ENCODE results near the gene KLHL29.
"Not testable (repeated sequence)": the region's sequence is repeated elsewhere in the genome, so short reads cannot be mapped to it uniquely, and the experiment has no call there.

KLHL29 gene

DNA sequence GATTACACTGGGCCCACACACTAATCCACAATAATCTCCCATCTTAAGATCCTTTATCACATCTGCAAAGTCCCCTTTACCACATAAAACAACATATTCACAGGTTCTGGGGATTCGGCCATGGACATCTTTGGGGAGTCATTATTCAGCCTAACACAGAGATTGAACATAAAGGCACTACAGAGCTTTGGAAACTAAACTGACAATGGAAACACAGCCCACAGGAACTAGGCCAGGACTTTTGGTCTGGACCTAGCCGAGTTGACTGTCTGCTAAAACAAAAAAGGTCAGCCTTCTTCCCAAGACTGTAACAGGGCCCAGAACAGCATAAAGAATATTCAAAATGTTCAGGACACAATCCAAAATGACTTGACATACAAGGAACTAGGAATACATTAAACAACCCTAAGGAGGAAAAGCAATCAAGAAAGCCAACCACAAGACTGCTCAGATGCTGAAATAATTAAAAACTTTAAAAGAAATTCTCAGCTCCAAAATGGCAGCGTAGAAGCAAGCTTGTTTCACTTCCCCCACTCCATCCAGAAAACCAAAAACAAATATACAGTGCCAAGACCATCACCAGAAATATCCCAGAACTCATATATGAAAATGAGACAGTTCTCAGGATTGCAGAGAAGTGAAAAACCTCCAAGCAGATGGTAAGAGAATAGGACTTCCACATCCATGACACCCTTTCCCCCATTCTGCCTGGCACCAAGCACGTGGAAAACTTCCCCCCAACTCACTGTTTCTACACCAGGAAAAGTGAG lies 334.1 kb downstream of the KLHL29 start:
- H3K9ac ChIP-seq (ENCODE audit: low read length) = no peak overlapping the region
- H3K27me3 ChIP-seq (ENCODE audit: control insufficient read depth, insufficient read depth, low read length) = no peaks in the 10 kb centered on the region
- no peak overlapping the region for H3K27ac ChIP-seq (ENCODE audit: low read depth, low read length)
- no peaks in the 10 kb centered on the region for H3K36me3 ChIP-seq (ENCODE audit: control insufficient read depth, insufficient read depth, low read length)
- H3K4me3 ChIP-seq (ENCODE audit: low read length) = no peak overlapping the region
- no peaks in the 10 kb centered on the region for H3K4me1 ChIP-seq (ENCODE audit: control insufficient read depth, insufficient read depth, low read length)

DNA sequence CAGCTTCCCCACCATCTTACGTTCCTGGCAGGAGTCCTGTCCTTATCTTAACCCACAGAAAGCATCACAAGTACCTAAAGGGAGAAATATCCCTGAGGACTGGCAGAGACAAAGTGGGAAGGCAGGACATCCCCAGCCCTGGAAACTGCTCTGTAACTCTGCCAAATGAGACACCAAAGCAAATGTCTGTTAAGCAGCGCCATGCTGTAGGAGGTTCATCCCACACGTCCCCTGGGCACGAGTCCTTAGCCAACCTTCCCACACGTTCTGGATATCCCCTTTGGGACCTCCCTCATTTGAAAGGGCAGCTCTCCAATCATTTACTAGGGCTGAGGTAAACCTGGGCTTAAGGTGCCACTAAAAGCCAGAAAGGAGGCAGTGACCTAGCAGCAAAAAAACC lies 334.7 kb downstream of the KLHL29 start:
- Histone ChIP-seq H3K4me3 (ENCODE audit: low read length) (no peak overlapping the region), H3K27me3 (ENCODE audit: control insufficient read depth, insufficient read depth, low read length) (no peaks in the 10 kb centered on the region), H3K27ac (ENCODE audit: low read depth, low read length) (no peak overlapping the region), H3K9ac (ENCODE audit: low read length) (no peak overlapping the region), H3K36me3 (ENCODE audit: control insufficient read depth, insufficient read depth, low read length) (no peaks in the 10 kb centered on the region), H3K4me1 (ENCODE audit: control insufficient read depth, insufficient read depth, low read length) (no peaks in the 10 kb centered on the region)

DNA sequence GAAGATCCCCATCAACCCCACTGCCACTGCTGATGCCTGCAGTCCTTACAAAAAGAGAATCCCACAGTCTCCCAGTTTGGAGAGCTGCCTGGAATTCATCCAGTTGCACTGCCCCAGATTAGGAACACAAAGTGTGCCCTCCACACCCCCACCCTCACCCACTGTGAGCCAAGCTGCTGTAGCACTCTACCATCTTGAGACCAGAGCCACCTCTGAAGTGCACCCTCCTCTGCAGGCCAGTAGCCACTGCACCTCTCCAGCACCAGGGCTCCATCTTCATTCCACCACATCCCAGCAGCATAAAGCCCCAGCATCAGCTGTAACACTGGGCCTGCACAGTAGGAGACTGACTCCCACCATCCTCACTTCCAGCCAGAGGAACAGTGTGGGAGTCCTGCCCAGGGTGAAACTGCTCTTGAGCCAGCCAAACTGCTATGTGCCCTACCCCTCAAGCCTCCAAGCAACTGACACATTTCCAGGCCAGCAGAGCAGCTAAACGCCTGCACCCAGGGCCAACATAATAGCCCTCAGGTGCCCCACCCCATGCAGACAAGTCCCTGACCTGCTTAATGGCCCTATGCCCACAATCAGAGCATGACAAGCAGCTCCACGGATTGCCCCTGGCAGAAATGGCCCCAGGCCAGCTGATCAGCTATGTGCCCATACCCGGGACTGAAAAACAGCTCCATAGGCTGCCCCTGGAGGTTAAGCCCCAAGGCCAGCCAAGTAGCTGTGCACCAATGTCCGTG lies 335.9 kb downstream of the KLHL29 start:
- no peak overlapping the region for H3K27ac ChIP-seq (ENCODE audit: low read depth, low read length)
- no peaks in the 10 kb centered on the region for H3K4me1 ChIP-seq (ENCODE audit: control insufficient read depth, insufficient read depth, low read length)
- no peak overlapping the region for H3K4me3 ChIP-seq (ENCODE audit: low read length)
- H3K9ac ChIP-seq (ENCODE audit: low read length) = no peak overlapping the region
- no peaks in the 10 kb centered on the region for H3K27me3 ChIP-seq (ENCODE audit: control insufficient read depth, insufficient read depth, low read length)
- H3K36me3 ChIP-seq (ENCODE audit: control insufficient read depth, insufficient read depth, low read length) = no peaks in the 10 kb centered on the region

DNA sequence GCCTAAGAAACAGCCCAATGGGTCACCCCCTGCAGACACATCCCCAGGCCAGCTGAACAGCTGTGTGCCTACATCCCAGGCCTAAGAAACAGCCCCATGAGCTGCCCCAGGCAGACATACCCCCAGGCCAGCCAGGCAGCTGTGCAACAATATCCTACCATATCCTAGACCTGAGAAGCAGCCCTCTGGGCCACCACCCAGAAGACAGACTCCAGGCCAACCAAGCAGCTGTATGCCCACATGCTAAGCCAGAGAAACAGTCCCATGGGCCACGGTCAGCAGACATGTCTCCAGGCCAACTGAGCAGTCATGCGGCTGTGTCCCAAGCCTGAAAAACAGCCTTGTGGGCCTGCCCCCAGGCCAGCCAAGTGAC lies 336.5 kb downstream of the KLHL29 start:
- no peaks in the 10 kb centered on the region for H3K4me1 ChIP-seq (ENCODE audit: control insufficient read depth, insufficient read depth, low read length)
- no peak overlapping the region for H3K9ac ChIP-seq (ENCODE audit: low read length)
- no peak overlapping the region for H3K27ac ChIP-seq (ENCODE audit: low read depth, low read length)
- no peaks in the 10 kb centered on the region for H3K36me3 ChIP-seq (ENCODE audit: control insufficient read depth, insufficient read depth, low read length)
- H3K4me3 ChIP-seq (ENCODE audit: low read length) = no peak overlapping the region
- no peaks in the 10 kb centered on the region for H3K27me3 ChIP-seq (ENCODE audit: control insufficient read depth, insufficient read depth, low read length)

DNA sequence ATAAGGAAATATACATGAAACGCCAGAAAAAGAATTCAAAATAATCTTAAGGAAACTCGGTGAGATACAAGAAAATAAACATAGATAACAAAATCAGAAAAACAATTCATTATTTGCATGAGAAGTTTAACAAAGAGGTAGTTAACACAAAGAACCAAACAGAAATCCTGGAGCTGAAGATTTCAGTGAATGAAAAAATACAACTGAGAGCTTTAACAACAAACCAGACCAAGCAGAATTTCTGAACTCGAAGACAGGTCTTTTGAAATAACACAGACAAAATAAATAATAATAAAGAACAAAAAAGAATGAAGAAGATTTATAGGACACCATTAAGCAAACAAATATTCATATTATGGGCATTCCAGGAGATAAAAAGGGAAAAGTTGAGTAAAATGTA lies 337.3 kb downstream of the KLHL29 start:
- no peaks in the 10 kb centered on the region for H3K4me1 ChIP-seq (ENCODE audit: control insufficient read depth, insufficient read depth, low read length)
- H3K4me3 ChIP-seq (ENCODE audit: low read length) = no peak overlapping the region
- no peak overlapping the region for H3K9ac ChIP-seq (ENCODE audit: low read length)
- no peaks in the 10 kb centered on the region for H3K27me3 ChIP-seq (ENCODE audit: control insufficient read depth, insufficient read depth, low read length)
- H3K27ac ChIP-seq (ENCODE audit: low read depth, low read length) = no peak overlapping the region
- H3K36me3 ChIP-seq (ENCODE audit: control insufficient read depth, insufficient read depth, low read length) = no peaks in the 10 kb centered on the region

DNA sequence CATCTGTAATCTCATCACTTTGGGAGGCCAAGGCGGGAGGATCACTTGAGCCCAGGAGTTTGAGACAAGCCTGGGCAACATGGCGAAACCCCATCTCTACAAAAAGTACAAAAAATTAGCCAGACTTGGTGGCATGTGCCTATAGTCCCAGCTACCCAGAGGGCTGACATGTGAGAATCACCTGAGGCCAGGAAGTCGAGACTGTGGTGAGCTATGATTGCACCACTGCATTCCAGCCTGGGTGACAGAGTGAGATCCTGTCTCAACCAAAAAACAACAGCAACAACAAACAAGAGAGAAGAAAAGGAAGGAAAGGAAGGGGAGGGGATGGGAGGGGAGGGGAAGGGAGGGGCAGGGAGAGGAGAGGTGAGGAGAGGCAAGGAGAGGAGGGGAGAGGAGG lies 338.1 kb downstream of the KLHL29 start:
- not testable (repeated sequence) for H3K27me3 ChIP-seq (ENCODE audit: control insufficient read depth, insufficient read depth, low read length); H3K36me3 ChIP-seq (ENCODE audit: control insufficient read depth, insufficient read depth, low read length); H3K4me1 ChIP-seq (ENCODE audit: control insufficient read depth, insufficient read depth, low read length); H3K4me3 ChIP-seq (ENCODE audit: low read length); H3K27ac ChIP-seq (ENCODE audit: low read depth, low read length); H3K9ac ChIP-seq (ENCODE audit: low read length)

DNA sequence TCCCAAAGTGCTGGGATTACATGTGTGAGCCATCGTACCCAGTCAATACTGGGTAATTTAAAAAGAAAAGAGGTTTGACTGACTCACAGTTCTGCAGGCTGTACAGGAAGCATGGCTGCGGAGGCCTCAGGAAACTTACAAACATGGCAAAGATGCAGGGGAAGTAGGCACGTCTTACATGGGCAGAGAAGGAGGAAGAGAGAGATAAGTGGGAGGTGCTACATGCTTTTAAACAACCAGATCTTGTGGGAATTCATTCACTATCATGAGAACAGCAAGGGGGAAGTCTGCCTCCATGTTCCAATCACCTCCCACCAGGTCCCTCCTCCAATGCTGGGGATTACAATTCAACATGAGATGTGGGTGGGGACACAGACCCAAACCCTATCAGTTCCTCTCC lies 349.4 kb downstream of the KLHL29 start:
- Histone ChIP-seq H3K27ac (ENCODE audit: low read depth, low read length) (no peak overlapping the region), H3K9ac (ENCODE audit: low read length) (no peak overlapping the region), H3K4me1 (ENCODE audit: control insufficient read depth, insufficient read depth, low read length) (no peaks in the 10 kb centered on the region), H3K27me3 (ENCODE audit: control insufficient read depth, insufficient read depth, low read length) (no peaks in the 10 kb centered on the region), H3K4me3 (ENCODE audit: low read length) (no peak overlapping the region), H3K36me3 (ENCODE audit: control insufficient read depth, insufficient read depth, low read length) (no peaks in the 10 kb centered on the region)

DNA sequence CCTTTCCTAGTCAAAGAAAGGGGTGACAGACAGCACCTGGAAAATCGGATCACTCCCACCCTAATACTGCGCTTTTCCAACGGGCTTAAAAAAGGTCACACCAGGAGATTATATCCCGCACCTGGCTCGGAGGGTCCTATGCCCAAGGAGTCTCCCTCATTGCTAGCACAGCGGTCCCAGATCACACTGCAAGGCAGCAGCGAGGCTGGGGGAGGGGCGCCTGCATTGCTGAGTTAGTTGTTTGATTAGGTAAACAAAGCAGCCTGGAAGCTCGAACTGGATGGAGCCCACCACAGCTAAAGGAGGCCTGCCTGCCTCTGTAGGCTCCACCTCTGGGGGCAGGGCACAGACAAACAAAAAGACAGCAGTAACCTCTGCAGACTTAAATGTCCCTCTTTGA lies 351.8 kb downstream of the KLHL29 start:
- not testable (repeated sequence) for H3K36me3 ChIP-seq (ENCODE audit: control insufficient read depth, insufficient read depth, low read length); H3K4me1 ChIP-seq (ENCODE audit: control insufficient read depth, insufficient read depth, low read length); H3K27ac ChIP-seq (ENCODE audit: low read depth, low read length); H3K27me3 ChIP-seq (ENCODE audit: control insufficient read depth, insufficient read depth, low read length); H3K4me3 ChIP-seq (ENCODE audit: low read length); H3K9ac ChIP-seq (ENCODE audit: low read length)

DNA sequence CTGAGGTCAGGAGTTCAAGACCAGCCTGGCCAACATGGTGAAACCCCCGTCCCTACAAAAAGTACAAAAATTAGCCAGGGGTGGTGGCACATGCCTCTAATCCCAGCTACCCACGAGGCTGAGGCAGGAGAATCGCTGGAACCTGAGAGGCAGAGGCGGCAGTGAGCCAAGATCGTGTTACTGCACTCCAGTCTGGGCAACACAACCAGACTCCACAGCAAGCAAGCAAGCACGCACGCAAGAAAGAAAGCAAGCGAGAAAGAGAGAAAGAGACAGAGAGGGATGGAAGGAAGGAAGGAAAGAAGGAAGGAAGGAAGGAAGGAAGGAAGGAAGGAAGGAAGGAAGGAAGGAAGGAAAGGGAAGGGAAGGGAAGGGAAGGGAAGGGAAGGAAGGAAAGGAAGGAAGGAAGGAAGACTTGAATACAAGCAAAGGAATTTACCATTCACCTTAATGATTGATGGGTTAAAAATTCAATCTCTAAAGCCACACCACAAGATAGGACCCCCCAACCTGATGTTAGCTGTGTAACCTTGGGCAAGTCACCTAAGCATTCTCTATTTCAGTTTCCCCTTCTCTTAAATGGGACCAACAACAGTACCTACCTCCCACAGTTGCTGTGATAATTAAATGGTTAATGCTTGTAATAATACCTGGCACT lies 360.2 kb downstream of the KLHL29 start:
- Histone ChIP-seq H3K27ac (ENCODE audit: low read depth, low read length) (no peak overlapping the region), H3K4me3 (ENCODE audit: low read length) (no peak overlapping the region), H3K4me1 (ENCODE audit: control insufficient read depth, insufficient read depth, low read length) (no peaks in the 10 kb centered on the region), H3K9ac (ENCODE audit: low read length) (no peak overlapping the region), H3K27me3 (ENCODE audit: control insufficient read depth, insufficient read depth, low read length) (no peaks in the 10 kb centered on the region), H3K36me3 (ENCODE audit: control insufficient read depth, insufficient read depth, low read length) (no peaks in the 10 kb centered on the region)

DNA sequence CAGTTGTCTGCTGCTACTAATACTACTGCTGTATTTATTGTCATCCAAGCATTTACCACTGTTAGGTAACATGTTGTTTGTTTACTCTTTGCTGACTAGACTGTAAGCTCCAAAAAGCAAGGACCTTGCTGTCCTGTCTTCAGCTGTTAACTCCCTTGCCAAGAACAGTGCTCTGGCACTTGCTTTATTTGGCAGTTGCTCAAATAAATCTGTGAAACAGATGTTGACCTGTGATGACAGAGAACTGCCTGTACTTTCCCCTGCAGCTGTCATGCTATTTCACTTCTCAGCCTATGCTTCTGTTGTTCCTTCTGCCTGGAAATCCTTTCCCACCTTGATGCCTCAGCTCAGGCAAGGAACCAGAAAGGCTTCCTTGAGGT lies 360.7 kb downstream of the KLHL29 start:
- H3K27ac ChIP-seq (ENCODE audit: low read depth, low read length) = no peak overlapping the region
- no peaks in the 10 kb centered on the region for H3K4me1 ChIP-seq (ENCODE audit: control insufficient read depth, insufficient read depth, low read length)
- no peaks in the 10 kb centered on the region for H3K27me3 ChIP-seq (ENCODE audit: control insufficient read depth, insufficient read depth, low read length)

DNA sequence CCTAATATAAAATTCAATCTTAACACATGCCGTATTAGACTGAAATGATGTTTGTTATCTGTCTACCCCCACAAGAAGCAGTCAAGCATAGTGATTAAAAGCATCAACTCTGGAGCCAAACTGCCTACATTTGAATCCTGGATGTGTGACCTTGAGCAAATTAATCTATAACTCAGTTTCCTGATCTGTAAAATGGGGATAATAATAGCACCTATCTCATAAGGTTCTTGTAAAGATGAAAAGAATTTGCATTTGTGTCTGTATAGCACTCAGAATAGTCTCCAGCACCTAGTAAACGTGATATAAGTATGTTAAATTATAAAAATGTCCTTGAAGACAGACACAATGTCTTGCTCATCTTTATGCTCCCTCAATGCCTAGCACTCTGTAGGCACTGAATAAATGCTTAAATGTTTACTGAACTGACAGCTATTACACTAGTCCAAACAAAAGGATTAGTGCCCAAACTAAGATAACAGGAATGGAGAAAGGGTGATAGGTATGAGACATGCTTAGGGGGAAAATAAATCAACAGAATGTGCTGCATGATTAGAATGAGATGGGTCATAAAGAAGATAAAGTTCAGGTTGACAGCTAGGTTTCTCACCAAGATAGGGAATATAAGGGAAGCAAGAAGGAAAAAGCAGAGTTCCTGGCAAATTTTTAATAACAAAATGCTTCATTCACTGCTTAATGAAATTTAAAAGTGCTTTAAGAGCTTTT lies 361.3 kb downstream of the KLHL29 start:
- H3K4me1 ChIP-seq (ENCODE audit: control insufficient read depth, insufficient read depth, low read length) = no peaks in the 10 kb centered on the region
- H3K27ac ChIP-seq (ENCODE audit: low read depth, low read length) = no peak overlapping the region
- no peak overlapping the region for H3K9ac ChIP-seq (ENCODE audit: low read length)
- no peaks in the 10 kb centered on the region for H3K36me3 ChIP-seq (ENCODE audit: control insufficient read depth, insufficient read depth, low read length)
- H3K27me3 ChIP-seq (ENCODE audit: control insufficient read depth, insufficient read depth, low read length) = no peaks in the 10 kb centered on the region
- H3K4me3 ChIP-seq (ENCODE audit: low read length) = no peak overlapping the region

More for the DNA sequence above, 360.7 kb downstream of the KLHL29 start:
- no peaks in the 10 kb centered on the region for H3K36me3 ChIP-seq (ENCODE audit: control insufficient read depth, insufficient read depth, low read length)
- no peak overlapping the region for H3K9ac ChIP-seq (ENCODE audit: low read length)
- H3K4me3 ChIP-seq (ENCODE audit: low read length) = no peak overlapping the region

DNA sequence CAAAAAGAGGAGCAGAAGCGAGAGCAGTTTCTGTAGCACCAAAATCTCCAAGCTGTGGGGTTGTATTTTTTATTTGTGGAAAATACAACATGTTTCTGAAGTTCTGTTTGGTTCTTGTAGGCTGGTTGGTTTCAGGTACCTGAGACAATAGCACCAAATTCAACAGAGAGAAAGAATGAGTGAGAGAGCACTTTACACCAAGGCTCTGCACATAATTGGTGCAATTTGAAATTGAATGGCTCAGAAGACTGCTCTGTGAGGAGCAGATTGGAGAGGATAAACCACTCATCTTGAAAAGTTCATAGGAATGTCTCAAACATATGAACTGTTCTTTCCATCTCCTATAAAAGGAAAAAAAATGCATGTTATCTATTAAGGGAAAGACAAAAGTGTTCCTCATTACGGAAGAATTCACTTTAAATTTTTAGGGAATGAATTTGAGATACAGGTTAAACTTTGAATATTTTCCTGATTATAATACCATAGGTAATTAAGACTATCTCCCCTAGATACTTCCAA lies 366.8 kb downstream of the KLHL29 start:
- H3K9ac ChIP-seq (ENCODE audit: low read length) = no peak overlapping the region
- H3K4me3 ChIP-seq (ENCODE audit: low read length) = no peak overlapping the region
- H3K27me3 ChIP-seq (ENCODE audit: control insufficient read depth, insufficient read depth, low read length) = no peaks in the 10 kb centered on the region
- H3K27ac ChIP-seq (ENCODE audit: low read depth, low read length) = no peak overlapping the region
- H3K36me3 ChIP-seq (ENCODE audit: control insufficient read depth, insufficient read depth, low read length) = peaks cover 3% of the 10 kb centered on the region
- no peaks in the 10 kb centered on the region for H3K4me1 ChIP-seq (ENCODE audit: control insufficient read depth, insufficient read depth, low read length)
